Measurements from ENCODE around the gene ZNF106.

The ZNF106 gene

GRCh38 chr15:42465520-42466259 is 25.3 kb downstream of the ZNF106 start:
- POLR2A ChIA-PET = no interaction called here
- H3K4me3 ChIP-seq (ENCODE audit: low read depth, low read length) = no peak overlapping the region
- CTCF ChIA-PET = no interaction called here
- TF ChIP-seq, protein P1, sequence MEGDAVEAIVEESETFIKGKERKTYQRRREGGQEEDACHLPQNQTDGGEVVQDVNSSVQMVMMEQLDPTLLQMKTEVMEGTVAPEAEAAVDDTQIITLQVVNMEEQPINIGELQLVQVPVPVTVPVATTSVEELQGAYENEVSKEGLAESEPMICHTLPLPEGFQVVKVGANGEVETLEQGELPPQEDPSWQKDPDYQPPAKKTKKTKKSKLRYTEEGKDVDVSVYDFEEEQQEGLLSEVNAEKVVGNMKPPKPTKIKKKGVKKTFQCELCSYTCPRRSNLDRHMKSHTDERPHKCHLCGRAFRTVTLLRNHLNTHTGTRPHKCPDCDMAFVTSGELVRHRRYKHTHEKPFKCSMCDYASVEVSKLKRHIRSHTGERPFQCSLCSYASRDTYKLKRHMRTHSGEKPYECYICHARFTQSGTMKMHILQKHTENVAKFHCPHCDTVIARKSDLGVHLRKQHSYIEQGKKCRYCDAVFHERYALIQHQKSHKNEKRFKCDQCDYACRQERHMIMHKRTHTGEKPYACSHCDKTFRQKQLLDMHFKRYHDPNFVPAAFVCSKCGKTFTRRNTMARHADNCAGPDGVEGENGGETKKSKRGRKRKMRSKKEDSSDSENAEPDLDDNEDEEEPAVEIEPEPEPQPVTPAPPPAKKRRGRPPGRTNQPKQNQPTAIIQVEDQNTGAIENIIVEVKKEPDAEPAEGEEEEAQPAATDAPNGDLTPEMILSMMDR (IDR thresholded peaks at IDR 0.05; ENCODE audit: insufficient read depth, low read length, missing control alignments) = no peak
- DNase-seq (ENCODE audit: low read depth, low spot score) = no peak

DNA sequence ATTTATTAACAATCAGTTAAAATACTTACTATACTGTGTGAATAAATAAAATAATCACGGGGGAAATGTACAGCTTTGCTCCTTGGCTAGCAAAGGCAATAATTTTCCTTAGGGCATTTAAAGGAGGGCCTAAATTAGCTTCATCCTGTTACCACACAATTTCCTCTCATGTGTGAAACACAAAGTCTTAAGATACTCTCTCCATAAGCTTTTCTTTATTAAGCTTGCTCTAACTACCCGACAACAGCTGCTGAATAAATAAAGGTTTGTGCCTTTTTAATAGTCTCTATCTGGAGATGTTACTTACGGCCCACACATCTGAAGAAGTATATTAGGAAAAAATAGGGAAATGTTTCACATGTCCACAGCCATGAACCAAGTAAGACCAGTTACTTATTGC is 29.7 kb downstream of the ZNF106 start:
- TF ChIP-seq, protein P1 (IDR thresholded peaks at IDR 0.05; ENCODE audit: insufficient read depth, low read length, missing control alignments) = no peak
- ChIA-PET POLR2A (no interaction called here), CTCF (interaction anchor here (0.6 to 2.3 kb wide), 3 partner anchors 11 to 258 kb away, joined by 3 to 11 read pairs (median 4); no protein-coding TSS in a partner anchor)
- no peak for DNase-seq (ENCODE audit: low read depth, low spot score)
- H3K4me3 ChIP-seq (ENCODE audit: low read depth, low read length) = no peak overlapping the region

DNA sequence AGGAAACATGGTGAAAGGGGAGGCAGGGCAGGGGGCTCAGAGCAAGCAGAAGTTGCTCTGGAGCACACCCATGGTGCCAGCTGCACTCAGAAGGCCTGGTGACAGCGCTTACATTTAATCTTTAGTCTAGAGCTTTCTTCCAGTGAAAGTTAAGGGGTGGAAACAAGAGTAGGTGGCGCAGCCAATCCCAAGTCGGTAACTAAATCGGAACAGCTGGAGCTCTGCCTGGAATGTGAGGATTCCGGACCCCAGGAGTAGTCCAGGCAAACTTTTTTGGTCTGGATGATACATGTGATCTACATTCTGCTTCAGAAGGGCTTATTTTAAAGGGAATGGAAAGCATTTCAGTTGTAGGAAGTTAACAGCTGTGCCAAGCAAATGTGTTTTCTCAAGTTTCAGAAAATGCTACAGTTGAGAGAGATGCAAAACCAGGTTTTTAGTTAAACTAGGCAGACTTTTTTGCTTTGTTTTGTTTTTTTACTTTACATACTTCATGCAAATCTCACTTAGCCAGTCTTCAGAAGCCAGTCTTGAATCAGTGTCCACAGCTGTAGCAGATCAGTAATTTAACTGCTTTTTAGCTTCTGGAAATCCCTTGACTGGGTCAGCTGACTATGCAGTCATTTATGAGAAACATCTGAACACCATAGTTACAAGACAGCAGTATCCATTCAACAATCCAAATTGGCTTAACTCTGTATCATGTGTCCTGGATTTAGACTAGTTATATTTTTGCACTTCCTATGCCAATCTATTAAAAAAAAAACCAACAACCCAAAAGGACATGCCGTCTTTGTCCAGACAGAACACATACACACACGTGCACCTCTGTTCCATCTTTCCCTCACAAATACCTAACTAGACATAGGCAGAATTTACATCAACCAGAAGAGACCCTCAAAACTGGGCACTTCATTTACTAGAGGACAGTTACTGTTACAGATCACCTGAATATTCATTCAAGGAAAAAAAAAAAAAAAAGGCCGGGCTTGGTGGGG is 33.2 kb downstream of the ZNF106 start:
- H3K4me3 ChIP-seq (ENCODE audit: low read depth, low read length) = peak overlapping the region; percentile 45
- POLR2A ChIA-PET = interaction anchor here (1.1 kb wide), 1 partner anchor 185 kb away, joined by 3 read pairs; the partner anchor contains the start of genes GANC and TMEM87A
- CTCF ChIA-PET = interaction anchor here (0.9 to 2.5 kb wide), 2 partner anchors 14 to 17 kb away, joined by 3 to 11 read pairs; no protein-coding TSS in a partner anchor
- DNase-seq (ENCODE audit: low read depth, low spot score) = peak; percentile 84
- TF ChIP-seq, protein P1 (IDR thresholded peaks at IDR 0.05; ENCODE audit: insufficient read depth, low read length, missing control alignments) = no peak

- no peak for DNase-seq (ENCODE audit: low read depth, low spot score)
- POLR2A ChIA-PET = interaction anchor here (1.1 kb wide), 1 partner anchor 184 kb away, joined by 3 read pairs; the partner anchor contains the start of genes GANC and TMEM87A
- TF ChIP-seq, protein P1 (IDR thresholded peaks at IDR 0.05; ENCODE audit: insufficient read depth, low read length, missing control alignments) = no peak
- peak overlapping the region; percentile 45 for H3K4me3 ChIP-seq (ENCODE audit: low read depth, low read length)
- CTCF ChIA-PET = interaction anchor here (1.4 kb wide), 1 partner anchor 16 kb away, joined by 3 read pairs; no protein-coding TSS in a partner anchor
Measured at GRCh38 chr15:42456971-42457370, 34.0 kb downstream of the ZNF106 start.

GRCh38 chr15:42456531-42456930 is 34.4 kb downstream of the ZNF106 start:
- ChIA-PET POLR2A (interaction anchor here (0.6 kb wide), 1 partner anchor 34 kb away, joined by 4 read pairs; the partner anchor contains the start of gene ZNF106), CTCF (interaction anchor here (1.4 kb wide), 1 partner anchor 16 kb away, joined by 3 read pairs; no protein-coding TSS in a partner anchor)
- no peak overlapping the region; the same call in 1 of the 2 replicates for H3K4me3 ChIP-seq (ENCODE audit: low read depth, low read length)
- TF ChIP-seq, protein P1 (IDR thresholded peaks at IDR 0.05; ENCODE audit: insufficient read depth, low read length, missing control alignments) = no peak
- DNase-seq (ENCODE audit: low read depth, low spot score) = no peak
